Thyroid gland (tissue), 4 donors: ENCODE measurements around the gene AMZ2.

Source experiments
- POLR2A ChIP-seq, 2 donors: fragments of 450-650 bp; IDR thresholded peaks; one replicate each; pipeline ENCODE4 v1.6.1; 2017; ENCODE audit warnings: antibody characterized with exemption in 2 of 2, mild to moderate bottlenecking in 2 of 2, moderate library complexity in 1 of 2
- TF ChIP-seq, protein P1 (sequence below), 6 experiments: fragments of 200-600 bp in 3 of 6; fragments of 450-650 bp in 3 of 6; sonication (generic) in 3 of 6; IDR thresholded peaks; one replicate each; pipeline ENCODE4 v1.5.1; 2016 to 2019; ENCODE audit warnings: antibody characterized with exemption in 6 of 6, mild to moderate bottlenecking in 2 of 6, inconsistent platforms in 1 of 6, moderate library complexity in 1 of 6

DNA sequence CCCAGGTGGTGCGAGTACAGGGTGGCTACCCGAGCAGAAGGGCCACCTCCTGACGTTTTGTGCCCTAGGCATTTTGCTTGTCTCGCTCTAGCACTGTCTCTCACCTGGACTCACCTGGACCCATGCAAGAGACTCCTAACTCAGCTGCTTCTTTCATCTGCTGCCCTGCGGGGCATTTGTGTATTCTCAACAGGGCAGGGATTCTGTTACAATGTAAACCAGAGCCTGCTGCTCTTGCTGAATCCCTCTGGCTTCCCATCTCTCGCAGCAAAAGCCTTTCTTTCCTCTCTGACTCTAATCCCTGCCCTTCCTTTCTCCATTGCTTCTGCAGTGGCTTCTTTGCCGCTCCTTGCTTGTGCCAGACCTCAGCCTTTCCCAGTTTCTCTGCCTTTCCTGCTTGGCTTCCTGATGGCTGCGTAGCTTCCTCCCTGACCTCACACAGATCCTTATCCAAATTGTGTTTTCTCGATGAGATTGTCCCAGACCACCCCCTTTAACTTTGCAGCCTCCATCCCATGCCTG, 53.7 kb downstream of the AMZ2 start:
- TF ChIP-seq, protein P1, sequence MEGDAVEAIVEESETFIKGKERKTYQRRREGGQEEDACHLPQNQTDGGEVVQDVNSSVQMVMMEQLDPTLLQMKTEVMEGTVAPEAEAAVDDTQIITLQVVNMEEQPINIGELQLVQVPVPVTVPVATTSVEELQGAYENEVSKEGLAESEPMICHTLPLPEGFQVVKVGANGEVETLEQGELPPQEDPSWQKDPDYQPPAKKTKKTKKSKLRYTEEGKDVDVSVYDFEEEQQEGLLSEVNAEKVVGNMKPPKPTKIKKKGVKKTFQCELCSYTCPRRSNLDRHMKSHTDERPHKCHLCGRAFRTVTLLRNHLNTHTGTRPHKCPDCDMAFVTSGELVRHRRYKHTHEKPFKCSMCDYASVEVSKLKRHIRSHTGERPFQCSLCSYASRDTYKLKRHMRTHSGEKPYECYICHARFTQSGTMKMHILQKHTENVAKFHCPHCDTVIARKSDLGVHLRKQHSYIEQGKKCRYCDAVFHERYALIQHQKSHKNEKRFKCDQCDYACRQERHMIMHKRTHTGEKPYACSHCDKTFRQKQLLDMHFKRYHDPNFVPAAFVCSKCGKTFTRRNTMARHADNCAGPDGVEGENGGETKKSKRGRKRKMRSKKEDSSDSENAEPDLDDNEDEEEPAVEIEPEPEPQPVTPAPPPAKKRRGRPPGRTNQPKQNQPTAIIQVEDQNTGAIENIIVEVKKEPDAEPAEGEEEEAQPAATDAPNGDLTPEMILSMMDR (IDR thresholded peaks at IDR 0.05): no peak
- no peak for TF ChIP-seq POLR2A (IDR thresholded peaks at IDR 0.05)
